GOT3 (cell line): ENCODE measurements around the gene SLC37A3.

ENCODE experiments used
- DNase-seq: peaks from one replicate; lab custom pipeline; 2025; ENCODE audit warnings: mixed read lengths; lab: John Stamatoyannopoulos, UW

SLC37A3 gene

DNA sequence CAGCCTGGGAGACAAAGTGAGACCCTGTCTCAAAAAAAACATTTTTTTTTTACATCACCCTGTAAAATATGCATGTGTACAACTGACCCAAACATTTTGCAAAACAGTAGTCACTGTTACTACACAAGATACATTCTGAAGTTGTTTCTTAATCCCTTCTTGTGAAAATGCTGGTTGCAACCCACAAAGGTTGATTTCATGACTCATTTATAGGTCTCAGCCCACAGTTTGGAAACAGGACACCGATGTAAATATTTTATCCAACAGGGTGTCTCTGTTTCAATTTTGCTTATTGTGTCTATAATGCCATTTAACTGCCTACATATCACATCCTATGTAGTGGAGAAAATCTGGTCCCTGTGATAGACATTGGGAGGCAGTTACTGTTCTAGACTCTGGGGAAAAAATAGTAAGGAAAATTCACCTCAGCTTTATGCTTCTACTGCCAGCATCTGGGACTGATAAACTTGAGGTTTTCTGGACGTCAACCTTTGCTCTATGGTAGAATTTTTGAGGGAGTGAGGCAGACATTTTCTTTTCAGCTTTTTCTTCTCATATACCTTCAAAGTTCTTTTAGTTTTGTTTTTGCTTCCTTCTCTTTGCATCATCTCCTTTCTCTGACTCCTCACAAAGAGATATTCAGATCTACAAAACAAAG, 4.0 kb upstream of the SLC37A3 start:
- no peak for DNase-seq

DNA sequence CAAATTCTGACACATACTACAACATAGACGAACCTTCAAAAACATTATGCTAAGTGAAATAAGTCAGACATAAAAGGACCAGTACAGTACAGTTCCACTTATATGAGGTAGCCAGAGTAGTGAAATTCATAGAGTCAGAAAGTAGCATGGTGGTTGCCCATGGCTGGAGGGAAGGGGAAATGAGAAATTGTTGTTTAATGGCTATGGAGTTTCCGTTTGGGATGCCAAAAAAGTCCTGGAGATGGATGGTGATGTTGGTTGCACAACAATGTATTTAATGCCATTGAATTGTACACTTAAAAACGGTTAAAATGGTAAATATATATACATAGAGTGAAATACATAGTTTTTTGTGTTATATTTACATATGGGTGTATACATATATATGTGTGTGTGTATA, 2.1 kb upstream of the SLC37A3 start:
- DNase-seq, result no peak

DNA sequence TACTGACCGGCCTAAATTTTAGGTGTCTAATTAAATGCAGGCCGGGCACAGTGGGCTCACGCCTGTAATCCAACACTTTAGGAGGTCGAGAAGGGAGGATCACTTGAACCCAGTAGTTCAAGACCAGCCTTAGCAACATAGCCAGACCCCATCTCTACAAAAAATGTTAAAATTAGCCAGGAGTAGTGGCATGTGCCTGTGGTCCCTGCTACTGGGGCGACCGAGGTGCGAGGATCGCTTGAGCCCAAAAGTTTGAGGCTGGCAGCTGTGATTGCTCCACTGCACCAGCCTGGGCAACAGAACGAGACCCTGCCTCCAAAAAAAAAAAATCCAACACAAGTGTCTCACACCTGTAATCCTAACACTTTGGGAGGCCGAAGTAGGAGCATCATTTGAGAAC, 491 bp upstream of the SLC37A3 start:
- DNase-seq, result no peak

DNA sequence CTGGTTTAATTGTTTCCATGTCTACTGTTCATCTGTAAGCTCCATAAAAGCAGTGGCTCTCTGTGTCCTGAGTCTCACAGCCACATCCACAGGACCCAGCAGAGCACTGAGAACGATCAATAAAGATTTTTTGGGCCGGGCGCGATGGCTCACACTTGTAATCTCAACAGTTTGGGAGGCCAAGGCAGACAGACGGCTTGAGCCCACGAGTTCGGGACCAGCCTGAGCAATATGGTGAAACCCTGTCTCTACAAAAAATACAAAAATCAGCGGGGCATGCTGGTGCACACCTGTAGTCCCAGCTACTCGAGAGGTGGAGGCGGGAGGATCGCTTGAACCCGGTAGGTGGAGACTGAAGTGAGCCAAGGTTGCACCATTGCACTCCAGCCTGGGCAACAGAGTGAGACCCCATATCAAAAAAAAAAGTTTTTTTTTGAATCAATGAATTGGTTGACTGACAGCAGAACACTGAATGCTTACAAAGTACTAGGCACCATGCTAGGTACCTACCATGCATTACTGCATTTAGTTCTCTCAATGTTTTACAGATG, 4.5 kb downstream of the SLC37A3 start:
- DNase-seq, result no peak

DNA sequence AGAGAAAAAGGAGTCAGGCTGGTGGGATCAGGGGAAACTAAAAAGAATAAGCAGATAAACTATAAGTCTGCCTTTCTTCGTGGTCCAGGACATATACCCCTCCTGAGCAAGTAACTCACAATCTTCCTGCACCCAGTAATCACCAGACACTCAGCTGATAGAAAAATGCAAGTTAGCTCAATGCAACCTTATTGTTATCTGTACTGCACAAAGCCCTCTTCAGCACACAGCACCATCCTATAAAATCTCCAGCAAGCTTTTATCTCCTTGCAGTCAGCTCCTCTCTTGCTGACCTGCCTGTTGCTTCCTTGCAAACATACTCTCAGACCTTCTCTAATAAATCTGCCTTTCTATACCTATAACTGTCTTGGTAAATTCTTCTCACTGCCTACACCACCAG, 6.7 kb downstream of the SLC37A3 start:
- no peak for DNase-seq

DNA sequence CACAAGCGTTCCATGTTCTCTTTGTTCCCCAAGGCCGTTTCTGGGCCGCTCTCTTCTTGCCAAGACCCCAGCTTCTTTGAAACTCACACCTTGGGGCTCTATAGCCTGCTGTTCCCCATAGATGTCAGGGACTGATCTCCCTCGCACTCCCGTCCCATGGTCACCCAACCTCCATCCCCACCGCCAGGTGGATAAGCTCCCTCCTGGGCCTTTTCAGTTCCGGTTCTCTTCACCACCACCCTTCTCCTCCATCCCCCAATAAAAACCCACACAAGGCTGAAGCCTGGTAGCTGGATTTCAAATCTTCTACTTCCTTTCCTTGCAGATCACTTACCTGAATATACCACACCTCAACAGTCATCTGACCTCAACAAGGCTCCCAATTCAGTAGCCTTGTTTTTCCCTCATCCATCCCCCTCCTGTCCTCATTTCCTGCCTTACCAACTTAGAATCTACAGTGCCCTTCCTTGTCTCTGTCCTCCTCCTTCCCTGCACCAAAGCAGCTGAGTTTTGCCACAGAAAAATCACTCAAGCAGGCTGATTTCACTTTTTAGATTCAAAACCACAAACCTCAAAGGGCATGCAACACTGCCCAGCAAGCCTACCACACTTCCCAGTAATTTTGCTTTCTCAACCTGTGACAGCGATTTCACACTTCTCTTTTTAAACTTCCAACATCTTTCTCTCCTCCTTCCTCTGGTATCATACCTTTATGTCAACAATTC, 7.7 kb downstream of the SLC37A3 start:
- no peak for DNase-seq

DNA sequence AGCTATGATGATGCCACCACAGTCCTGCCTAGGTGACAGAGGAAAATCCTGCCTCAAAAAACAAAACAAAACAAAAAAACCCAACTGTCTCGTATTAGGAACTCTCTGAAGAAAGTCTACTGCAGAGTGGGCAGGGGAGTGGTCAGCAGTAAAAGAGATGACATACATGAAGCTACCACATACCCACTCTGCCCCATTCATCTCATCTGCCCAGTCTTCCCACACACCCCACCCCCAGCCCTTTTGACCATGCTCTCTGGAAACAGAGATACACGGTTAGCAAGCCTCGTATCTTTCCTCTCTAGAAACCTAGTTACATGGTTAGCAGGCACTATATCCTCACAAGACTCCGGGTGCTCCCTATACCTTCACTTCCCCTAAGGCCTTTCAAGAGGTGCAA, 8.3 kb downstream of the SLC37A3 start:
- DNase-seq, result no peak

DNA sequence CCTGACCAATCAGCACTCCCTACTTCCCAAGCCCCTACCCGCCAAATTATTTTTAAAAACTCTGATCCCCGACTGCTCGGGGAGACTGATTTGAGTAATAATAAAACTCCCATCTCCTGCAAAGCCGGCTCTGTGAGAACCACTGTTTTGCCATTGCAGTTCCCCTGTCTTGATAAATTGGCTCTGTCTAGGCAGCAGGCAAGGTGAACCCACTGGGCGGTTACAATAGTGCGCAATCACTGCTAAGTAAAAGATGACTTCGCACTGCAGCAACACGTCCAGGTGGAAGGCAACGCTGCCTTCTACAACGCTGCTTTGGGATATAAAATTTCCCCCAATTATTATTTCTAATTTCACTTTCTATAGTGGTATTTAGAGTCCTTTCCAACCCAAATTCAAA, 8.9 kb downstream of the SLC37A3 start:
- no peak for DNase-seq

DNA sequence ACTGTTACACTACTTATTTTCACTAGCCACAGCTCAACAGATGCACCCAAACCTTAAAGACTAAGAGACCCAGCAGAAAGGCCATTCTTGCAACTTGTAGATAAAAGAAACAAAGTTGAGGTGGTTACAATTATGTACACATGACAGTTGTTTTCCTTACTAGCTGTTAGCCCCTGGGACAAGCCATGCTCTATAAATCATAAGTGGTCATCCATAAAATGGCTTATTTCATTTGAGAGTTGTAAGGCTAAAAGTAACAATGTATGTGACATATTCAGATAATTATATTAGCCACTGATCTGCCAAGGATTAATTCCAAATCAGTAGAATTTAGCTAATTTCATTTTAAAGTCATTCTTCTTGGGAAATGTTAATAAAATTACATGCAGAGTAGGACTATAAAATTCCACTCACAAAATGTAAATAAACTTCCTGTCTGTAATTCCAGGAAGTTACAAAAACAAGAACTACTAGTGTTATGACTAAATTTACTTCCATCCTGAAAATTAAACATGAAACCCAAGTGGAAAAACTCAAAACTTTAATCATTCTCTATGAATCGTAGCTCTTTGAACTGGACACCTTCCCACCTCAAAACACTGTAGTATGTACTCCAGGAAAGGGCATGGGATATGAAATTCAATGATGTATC, 13.3 kb downstream of the SLC37A3 start:
- no peak for DNase-seq

DNA sequence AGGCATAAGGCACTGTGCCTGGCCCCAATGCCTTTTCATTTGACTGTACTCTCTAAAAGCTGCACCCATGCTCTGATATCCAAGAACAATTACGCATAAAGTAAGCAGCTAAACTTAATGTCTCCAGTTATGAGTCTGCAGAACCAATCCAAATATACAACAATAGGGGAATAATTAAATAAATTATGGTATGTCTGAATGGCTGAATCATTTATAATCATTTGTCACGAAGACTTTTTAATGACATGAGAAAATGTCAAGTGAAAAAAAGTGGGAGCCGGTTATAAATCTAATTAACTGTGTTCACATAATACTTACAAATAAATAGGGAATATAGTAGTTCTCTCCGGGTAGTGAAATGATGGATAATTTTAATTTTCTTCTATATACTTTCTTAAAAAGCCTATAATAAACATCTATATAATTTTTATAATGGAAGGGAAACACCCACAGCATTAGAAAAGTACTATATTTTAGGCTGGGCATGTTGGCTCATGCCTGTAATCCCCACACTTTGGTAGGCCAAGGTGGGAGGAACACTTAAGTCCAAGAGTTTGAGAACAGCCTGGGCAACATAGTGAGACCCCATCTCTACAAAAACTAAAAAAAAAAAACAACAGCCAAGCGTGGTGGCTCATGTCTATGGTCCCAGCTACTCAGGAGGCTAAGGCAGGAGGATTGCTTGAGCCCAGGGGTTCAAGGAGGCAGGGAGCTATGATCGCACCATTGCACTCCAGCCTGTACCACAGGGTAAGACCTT, 14.2 kb downstream of the SLC37A3 start:
- no peak for DNase-seq

DNA sequence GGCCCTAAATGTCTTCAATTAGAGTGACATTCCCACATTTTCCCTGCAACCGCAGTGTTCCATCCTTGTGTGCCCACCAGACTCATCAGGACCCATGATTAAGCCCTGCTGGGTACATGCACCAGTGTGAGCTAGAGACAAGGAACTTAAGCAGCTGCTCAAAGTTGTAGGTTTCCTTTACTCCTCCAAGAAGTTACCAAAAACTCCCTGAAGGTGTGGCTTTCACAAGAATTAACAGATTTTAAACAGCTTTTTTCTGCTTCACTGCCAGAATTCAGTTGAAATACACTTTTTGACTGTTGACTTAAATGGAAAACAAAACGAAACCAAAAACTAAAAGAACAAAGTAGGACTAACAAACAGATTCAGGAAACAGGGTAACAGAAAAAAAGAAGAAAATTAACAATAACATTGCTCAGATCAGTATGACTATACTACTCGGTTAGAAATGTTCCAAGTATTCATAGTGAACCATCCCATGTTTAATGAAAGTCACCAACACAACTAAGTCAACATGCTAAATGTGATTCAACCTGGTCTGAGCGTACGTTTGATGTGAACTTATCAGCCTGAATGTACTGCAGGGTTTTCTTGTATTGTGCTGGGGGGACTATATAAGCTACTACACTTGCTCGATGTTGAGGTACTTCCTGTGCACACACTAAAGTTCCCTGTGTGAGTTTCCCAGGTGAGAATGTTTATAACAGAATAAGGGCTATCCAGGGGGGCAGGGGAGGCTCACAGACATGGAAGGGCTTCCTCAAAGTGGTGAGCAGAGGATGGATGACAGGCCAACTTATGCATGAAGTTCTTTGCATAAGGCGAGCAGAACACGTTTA, 22.2 kb downstream of the SLC37A3 start:
- no peak for DNase-seq

DNA sequence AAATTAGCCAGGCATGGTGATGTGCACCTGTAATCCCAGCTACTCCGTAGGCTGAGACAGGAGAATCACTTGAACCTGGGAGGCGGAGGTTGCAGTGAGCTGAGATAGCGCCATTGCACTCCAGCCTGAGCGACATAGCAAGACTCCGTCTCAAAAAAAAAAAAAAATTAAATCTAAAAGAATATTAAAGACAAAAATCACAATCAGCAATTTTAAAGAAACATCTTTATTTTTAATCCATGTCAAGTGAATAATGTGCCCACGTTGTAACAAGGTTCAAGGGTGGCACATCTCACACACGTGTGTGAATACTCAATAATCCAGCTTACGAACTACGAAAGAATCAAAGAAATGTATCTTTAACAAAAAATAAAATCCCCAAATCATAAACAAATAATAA, 23.0 kb downstream of the SLC37A3 start:
- DNase-seq, result no peak

DNA sequence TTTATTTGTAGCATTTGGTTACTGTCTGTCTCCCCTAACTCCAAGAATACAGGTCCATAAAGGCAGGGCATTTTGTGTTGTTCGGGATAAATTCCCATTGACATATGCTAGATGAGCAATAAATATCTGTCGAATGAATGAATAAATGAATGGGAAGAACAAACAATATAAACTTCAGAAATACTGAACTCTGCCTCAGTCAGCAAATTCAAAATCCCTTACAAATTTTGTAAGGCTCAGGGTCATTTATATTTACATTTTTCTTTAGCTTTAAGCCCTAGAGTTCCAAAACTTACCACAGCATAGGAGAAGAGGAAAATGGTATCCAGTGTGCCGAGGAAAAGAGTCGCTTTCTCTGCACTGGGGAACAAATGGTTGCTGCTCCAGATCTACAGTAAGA, 29.0 kb downstream of the SLC37A3 start:
- DNase-seq, result no peak

DNA sequence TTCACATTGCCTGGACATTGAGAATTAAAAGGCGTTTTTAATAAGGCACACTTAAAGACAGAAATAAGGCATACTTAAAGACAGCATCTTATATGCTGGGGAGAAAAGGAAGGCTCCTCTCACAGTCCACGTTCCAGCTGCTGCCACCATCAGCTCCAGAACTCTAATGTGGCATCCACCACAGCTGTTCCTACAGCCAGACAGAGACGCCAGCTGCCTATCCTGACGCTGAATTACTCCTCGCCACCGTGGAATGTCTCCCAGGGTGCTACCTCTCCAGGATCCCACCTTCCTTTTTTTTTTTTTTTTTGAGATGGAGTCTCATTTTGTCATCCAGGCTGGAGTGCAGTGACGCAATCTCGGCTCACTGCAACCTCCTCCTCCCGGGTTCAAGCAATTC, 30.8 kb downstream of the SLC37A3 start:
- DNase-seq, result no peak

DNA sequence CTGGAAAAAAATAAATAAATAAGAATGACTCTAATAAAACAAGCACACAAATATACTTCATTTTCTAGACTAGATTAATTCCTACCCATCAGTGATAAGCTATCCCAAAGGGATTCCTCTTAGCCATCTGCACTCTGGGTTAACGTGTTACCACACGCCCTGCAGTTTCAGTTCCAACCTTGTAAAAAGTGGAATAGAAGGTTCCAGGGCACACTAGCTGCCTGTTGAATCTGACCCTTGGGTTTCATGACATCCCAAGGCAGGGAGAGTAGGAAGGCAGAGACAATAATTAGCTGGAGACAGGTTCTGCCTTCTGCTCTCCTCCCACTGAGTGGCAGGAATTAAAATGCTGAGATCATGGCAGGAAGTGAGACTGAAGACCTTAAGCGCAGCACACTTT, 33.5 kb downstream of the SLC37A3 start:
- no peak for DNase-seq

DNA sequence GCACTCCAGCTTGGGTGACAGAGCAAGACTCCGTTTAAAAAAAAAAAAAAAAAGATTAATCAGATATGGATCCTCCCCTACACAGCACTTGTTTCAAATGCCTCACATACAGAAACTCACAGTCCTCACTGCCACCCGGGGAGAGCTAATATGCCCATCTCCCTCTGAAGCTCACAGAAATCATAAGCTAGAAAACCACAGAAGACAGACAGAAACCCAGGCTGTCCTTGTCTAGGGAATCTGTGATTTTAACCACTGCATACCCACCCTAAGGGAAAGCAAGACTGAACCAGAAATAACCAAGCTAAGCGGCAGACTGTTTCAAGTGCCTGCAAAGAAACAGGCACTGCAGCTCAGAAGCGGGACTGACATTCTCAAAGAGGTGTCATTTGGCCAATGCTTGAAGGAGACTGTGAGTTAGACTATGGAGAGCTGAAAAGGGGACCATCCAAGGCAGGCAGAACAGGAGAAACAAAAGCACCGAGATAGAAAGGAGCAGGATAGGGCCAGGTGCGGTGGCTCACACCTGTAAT, 37.6 kb downstream of the SLC37A3 start:
- no peak for DNase-seq

DNA sequence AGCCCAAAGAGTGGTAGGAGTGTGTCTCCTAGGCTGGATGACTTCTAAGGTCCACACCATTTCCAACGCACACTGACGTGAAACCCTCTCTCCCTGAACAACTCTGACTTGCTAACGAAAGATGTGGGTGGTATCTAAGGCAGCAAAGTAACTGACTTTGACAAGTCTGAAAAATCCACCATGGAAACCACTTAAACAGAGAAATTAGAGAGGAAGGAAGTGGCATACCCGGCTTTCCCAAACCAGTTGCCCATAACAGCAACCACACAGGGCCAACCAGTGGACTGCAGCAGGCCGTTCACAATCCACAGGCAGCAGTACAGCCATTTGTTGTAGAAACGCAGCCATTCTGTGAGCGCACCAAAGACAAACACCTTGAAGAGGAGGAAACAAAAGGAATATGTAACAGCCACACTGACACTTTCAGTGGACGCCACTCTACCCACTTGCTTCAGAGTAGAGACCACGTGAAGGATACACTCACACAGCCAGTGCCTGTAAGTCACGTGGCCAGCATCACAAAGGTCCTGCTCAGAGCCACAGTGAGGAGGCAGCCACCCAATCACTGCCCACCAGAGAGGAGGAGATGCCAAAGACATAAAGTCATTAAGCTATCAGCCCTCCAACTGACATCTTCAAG, 39.8 kb downstream of the SLC37A3 start:
- no peak for DNase-seq

DNA sequence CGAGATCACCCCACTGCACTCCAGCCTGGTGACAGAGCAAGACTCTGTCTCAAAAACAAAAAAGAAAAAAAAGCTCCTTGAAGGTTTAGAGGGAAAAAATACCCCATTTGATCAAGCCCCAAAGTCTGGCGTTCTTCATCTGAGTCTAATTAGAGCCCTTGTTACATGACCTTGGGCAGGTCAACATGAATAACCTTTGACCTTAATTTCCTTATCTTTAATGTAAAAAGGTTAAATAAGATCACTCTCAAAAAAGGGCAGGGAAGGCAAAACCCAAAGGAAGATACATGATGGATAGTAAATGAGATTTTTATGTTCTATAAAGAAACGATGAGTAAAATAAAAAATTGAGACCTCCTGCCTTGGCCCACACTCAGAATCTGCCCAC, 40.3 kb downstream of the SLC37A3 start:
- DNase-seq, result no peak

DNA sequence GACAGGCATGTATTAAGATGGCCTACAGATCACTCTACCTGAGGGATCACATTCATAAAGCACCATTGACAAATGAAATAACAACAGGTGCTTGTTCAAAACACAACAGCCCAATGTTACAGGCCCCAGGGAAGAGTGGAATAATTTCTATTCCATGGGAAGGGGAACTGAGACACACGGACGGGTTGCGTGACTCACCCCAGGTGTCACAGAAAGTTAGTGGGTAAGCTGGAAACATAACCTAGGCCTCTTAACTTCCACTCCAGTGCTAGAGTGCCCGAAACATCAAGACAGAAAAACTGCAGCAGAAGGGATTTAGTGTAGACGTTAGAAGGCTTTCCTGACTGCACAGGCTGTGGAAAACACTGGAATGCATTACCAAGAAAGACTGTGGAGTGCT, 48.3 kb downstream of the SLC37A3 start:
- DNase-seq, result no peak

DNA sequence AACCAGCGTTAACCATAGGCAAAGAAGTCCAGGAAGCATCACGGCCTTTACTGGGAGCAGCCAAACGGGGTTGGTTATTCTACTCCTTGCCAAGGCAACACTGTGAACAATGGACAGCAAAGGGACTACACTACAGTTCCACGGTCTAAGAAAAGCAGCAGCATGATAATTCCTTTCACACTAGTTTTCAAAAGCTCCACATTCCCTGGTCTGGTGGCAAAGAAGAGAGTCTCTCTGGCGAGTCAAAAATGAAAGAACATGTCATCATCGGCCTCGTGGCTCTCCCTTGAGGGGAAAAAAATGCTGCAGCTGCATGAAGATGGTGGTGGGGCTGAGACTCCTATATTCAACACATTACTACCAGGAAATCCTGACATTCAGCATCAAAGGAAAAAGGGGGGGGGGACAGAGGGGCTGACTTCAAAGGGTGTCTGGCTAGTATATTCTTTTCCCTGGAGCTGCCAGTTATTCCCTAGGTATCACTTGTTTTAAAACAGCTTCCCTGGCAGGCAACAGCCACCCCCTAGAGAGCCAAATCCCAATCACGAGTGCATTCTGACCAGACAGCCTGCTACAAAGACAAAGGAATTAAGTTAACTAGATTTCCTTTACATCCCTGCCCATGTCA, 49.1 kb downstream of the SLC37A3 start:
- no peak for DNase-seq
